Brain microvascular endothelial cell (primary cell): ENCODE results near the gene COL13A1.

Experiments
- DNase-seq: peaks from one replicate; pipeline ENCODE4 v3.0.0-alpha.2; 2020
- H3K27ac ChIP-seq: fragments of 250-450 bp; sonication (Bioruptor Pico); 2 replicates; pipeline ENCODE4 v1.5.1; 2020; ENCODE audit warnings: mild to moderate bottlenecking, moderate library complexity
- H3K27me3 ChIP-seq: fragments of 250-450 bp; sonication (Bioruptor Pico); replicated peaks from 2 replicates; pipeline ENCODE4 v1.5.1; 2020; ENCODE audit warnings: mild to moderate bottlenecking
- H3K36me3 ChIP-seq: fragments of 250-450 bp; sonication (Bioruptor Pico); replicated peaks from 2 replicates; pipeline ENCODE4 v1.5.1; 2020; ENCODE audit warnings: mild to moderate bottlenecking
- H3K4me3 ChIP-seq: 2 replicates; pipeline ENCODE4 v1.5.1; 2011; ENCODE audit warnings: low read depth, mild to moderate bottlenecking, control low read depth, low read length, moderate library complexity
- CTCF ChIP-seq: IDR thresholded peaks from 2 replicates; pipeline ENCODE4 v1.5.1; 2011; ENCODE audit warnings: low read depth, mild to moderate bottlenecking, moderate library complexity, low read length, control low read depth, inconsistent platforms; ENCODE audit errors: missing control alignments
- in situ Hi-C: cut with HindIII; loops from 2 replicates; pipeline ENCODE4 v1.10.0; 2017; ENCODE audit warnings: low sequenced_read_pairs, low pct_ligation_motif_present

The COL13A1 gene

GRCh38 chr10:69897432-69897831, 95.7 kb downstream of the COL13A1 start:
- Histone ChIP-seq H3K36me3 (peaks cover 3% of the 10 kb centered on the region), H3K4me3 (no peak overlapping the region), H3K27ac (no peak overlapping the region), H3K27me3 (no peaks in the 10 kb centered on the region)
- no peak for DNase-seq
- TF ChIP-seq CTCF: no peak
- in situ Hi-C loops: no loop called here

- no peak overlapping the region for H3K4me3 ChIP-seq
- no peak overlapping the region for H3K27ac ChIP-seq
- no peak for TF ChIP-seq CTCF
- DNase-seq: no peak
- peaks cover 3% of the 10 kb centered on the region for H3K36me3 ChIP-seq
- H3K27me3 ChIP-seq: no peaks in the 10 kb centered on the region
- in situ Hi-C loops: no loop called here
These were observed 96.3 kb downstream of the COL13A1 start for GRCh38 chr10:69897999-69898398.

- Histone ChIP-seq H3K36me3 (peaks cover 3% of the 10 kb centered on the region), H3K27ac (no peak overlapping the region), H3K27me3 (no peaks in the 10 kb centered on the region), H3K4me3 (no peak overlapping the region)
- in situ Hi-C loops: no loop called here
- no peak for DNase-seq
- no peak for TF ChIP-seq CTCF
These were observed 96.8 kb downstream of the COL13A1 start for GRCh38 chr10:69898524-69898923.

- no peak for DNase-seq
- no peak overlapping the region for H3K27ac ChIP-seq
- H3K27me3 ChIP-seq: no peaks in the 10 kb centered on the region
- in situ Hi-C loops: no loop called here
- no peak for TF ChIP-seq CTCF
- peaks cover 3% of the 10 kb centered on the region for H3K36me3 ChIP-seq
- no peak overlapping the region for H3K4me3 ChIP-seq
These were observed 97.2 kb downstream of the COL13A1 start for GRCh38 chr10:69898941-69899340.

GRCh38 chr10:69899727-69900595, 98.3 kb downstream of the COL13A1 start:
- TF ChIP-seq CTCF: no peak
- DNase-seq: no peak
- in situ Hi-C loops: loop anchor here (25.0 kb wide), 1 partner anchor 238 kb away; no protein-coding TSS in a partner anchor

More at GRCh38 chr10:69899727-69900595, 98.3 kb downstream of the COL13A1 start:
- H3K27ac ChIP-seq: no peak overlapping the region
- H3K27me3 ChIP-seq: no peaks in the 10 kb centered on the region
- H3K4me3 ChIP-seq: no peak overlapping the region
- peaks cover 3% of the 10 kb centered on the region for H3K36me3 ChIP-seq
